NCI-H1930 (cell line): Measurements from ENCODE around the gene INPP5A.
"Not testable (repeated sequence)": the region's sequence is repeated elsewhere in the genome, so short reads cannot be mapped to it uniquely, and the experiment has no call there.

Experiments
- DNase-seq, 2 experiments: peaks; one replicate each; lab custom pipeline; 2025; lab: John Stamatoyannopoulos, UW

INPP5A gene

DNA sequence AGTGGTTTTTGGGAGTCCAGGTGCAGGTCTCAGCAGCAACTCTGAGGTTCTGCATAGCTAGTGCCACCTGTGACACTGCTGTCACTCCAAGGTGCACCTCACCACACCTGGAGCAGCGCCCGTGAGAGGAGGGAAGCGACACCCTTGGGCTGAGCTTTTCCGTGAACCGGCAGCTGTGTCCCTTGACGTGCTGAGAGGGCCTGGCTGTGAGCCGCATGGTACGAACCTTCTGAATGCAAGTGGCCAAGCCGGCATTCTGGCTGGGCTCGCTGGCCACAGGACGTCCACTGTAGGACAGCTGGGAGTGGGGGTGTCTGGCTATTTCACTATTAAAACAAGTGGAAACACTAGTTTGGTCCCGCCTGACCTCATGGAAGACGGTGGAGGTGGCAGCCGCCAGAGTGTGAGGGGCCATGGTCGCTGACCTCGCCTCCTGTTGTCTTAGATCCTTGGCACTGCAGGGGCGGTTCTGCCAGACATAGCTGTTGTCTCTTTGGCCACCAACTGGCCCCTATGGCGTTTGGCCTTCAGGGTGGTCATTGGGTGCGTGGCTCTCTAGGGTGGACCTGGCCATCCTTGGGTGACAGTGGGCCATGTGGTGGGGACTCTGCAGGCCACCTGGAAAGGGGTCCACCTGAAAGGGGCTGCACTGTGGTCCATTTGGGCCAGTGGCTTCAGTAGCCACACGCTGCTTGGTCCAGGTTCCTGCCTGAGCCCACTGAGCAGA is 12.9 kb downstream of the INPP5A start:
- no peak for DNase-seq

- DNase-seq = no peak
Measured at GRCh38 chr10:132551093-132551807, 13.7 kb downstream of the INPP5A start.

DNA sequence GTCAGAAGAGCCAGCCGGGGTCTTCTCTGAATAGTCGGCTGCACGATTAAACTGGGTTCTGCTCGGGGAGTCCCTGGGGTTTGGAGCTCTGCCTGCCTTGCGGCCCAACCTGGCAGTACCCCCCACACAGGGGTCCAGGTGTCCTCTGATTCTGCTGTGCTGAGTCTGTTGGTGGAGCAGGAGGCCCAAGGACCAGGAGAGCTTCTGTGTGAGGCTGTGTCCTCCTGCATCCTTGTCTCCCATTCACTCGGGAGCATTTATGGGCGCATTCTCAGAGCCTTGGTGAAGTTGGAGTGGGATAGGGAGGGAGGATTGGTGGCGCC is 14.2 kb downstream of the INPP5A start:
- no peak for DNase-seq

GRCh38 chr10:132552635-132553034 is 15.0 kb downstream of the INPP5A start:
- DNase-seq = not testable (repeated sequence)

DNA sequence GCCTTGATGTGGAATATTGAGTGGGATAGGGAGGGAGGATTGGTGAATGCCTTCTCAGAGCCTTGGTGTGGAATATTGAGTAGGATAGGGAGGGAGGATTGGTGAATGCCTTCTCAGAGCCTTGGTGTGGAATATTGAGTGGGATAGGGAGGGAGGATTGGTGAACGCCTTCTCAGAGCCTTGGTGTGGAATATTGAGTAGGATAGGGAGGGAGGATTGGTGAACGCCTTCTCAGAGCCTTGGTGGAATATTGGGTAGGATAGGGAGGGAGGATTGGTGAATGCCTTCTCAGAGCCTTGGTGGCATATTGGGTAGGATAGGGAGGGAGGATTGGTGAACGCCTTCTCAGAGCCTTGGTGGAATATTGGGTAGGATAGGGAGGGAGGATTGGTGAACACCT is 16.0 kb downstream of the INPP5A start:
- DNase-seq = not testable (repeated sequence)

GRCh38 chr10:132554053-132554990 is 16.7 kb downstream of the INPP5A start:
- DNase-seq = no peak

- no peak for DNase-seq
Measured at GRCh38 chr10:132554991-132555647, 17.5 kb downstream of the INPP5A start.

GRCh38 chr10:132555648-132556575 is 18.3 kb downstream of the INPP5A start:
- no peak for DNase-seq

GRCh38 chr10:132556994-132557441 is 19.4 kb downstream of the INPP5A start:
- DNase-seq = no peak

DNA sequence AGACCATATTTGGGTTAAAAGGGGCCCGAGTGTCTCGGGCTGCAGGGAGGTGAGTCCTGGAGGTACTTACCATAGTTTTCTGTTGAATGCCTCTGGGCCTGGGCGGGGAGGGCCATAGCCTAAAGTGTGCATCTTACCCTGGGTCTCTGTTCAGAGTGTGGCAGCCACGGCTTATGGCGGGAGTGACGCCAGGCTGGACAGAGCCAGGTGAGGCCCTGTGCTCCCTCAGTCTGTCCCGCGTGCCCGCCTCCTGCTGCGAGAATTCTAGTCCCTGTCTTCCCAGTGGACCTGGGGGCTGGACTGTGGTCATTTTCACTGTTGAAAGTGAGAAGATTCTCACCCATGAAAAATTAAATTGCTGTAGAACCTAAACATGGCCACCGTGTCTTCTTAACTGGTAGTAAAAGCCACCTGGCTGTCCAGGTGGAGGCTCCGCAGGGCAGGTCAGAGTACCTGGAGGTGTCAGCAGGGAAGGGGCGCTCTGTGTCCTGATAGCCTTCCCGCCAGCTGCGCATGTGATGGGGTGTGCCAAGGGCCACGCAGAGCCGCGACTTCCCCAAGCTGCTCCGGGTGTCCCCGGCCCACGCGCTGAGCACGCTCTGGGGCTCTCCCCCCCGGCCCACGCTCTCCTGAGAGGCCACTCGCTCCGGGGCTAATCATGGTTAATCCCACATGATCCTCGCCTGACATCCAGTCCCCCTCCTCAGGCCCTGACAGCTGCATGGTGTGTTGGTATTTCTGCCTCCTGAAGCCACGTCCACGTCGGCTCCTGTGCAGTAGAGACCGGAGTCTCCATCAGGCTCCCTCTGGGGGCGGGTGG is 20.3 kb downstream of the INPP5A start:
- DNase-seq = no peak

DNA sequence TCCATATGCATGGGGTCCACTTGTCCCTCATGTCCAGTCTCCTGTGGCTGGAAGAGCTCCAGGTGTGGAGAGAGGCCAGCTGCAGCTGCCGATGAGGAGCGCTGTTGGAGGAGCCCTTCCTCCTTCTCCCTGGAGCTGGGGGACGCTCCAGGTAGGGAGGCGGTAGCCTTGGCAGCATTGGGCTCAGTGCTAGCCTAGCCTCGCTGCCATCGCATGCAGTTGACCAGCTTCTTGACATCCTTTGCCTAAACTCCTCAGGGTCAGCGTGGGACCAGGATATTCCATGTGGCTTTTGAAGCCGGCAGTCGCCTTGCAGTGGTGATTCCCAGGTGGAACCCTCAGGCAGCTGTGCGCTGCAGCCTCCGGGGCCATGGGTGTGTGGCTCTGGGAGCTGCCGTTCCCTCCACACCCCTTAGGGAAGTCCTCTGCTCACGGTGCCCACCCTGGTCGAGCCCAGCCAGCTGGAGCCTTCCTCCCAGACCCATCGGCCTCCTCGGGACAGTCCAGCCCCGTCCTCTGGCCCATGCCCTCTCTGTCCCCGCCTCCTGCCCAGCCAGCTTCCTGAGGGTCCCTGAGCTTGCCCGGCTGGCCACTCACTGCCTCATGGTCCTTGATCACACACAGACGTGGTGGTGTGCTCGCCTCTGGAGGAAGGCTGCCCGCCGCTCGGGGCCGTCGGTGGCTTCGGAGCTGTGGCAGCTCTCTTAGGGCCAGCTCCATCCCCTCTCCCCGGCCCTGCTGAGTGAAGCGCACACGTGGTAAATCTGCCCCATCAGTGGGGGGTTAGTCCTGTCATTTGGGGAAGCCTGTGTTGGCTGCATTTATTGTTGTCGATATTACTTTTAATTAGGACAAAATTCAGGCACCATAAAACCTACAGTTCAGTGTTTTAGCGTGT is 21.2 kb downstream of the INPP5A start:
- no peak for DNase-seq

DNA sequence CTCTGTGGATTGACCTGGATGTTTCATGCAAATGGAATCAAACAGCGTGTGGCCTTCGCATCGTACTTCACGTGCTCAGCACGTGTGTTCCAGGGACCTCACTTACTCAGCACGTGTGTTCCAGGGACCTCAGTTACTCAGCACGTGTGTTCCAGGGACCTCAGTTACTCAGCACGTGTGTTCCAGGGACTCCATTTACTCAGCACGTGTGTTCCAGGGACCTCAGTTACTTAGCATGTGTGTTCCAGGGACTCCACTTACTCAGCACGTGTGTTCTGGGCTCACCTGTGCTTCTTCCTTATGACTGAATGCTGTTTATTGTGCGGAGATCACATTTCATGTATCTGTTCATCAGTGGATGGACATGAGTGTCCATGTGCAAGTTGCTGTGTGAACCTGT is 22.0 kb downstream of the INPP5A start:
- no peak for DNase-seq

DNA sequence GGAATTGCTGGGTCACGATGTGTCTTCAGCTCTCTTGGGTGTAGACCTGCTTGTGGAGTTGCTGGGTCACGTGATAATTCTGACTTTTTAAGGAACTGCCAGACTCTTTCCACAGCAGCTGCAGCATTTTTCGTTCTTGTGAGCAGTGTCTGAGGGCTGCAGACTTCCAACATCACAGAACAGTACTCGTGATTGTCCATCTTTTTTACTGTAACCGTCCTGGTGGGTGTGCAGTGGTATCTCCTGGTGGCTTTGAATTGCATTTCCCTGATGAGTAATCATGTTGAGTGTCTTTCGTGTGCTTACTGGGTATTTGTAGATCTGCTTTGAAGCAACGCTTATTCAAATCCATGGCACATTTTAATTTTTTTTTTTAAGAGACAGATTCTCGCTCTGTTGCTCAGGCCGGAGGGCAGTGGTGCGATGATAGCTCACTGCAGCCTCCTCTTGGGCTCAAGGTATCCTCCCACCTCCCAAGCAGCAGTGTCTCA is 22.7 kb downstream of the INPP5A start:
- DNase-seq = no peak

DNA sequence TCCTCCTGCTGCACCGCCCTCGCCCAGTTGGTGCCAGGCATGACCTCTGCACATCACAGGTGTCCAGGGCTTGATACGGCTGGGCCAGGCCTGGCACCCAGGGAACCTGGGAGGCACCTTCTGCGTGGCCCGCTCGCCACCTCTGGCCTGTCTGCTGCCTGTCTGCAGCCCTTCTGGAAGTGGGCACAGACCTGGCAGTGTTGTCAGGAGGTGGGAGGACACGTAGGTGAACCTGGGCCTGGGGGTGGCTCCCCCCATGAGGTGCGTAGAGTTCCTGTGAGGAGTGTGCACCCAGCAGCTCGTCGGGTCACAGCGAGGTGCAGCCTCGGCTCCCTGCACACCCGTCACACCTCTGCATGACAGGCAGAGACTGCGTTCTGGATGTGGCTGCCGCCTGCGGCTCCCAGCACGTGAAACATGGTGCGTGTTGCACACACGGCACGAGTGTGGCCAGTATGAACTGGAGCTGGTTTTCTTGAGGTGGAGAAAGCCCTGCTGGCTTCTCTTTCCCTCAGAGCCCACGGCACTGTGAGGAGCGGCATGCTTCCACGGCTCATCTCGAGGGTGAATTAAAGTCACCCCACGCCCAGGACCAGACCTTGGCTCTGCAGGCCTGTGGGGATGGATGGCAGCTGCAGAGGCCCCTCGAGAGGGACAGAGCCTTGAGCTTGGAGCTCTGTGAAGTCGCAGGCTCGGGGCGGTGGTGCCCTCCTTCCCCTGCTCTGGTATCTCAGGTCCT is 24.8 kb downstream of the INPP5A start:
- no peak for DNase-seq

- no peak for DNase-seq
Measured at GRCh38 chr10:132562916-132563456, 25.4 kb downstream of the INPP5A start.

- no peak for DNase-seq
Measured at GRCh38 chr10:132563485-132564248, 26.1 kb downstream of the INPP5A start.

- DNase-seq = no peak
Measured at GRCh38 chr10:132564249-132564605, 26.6 kb downstream of the INPP5A start.
